ENCODE data around the gene LRRC34.

LRRC34 gene

DNA sequence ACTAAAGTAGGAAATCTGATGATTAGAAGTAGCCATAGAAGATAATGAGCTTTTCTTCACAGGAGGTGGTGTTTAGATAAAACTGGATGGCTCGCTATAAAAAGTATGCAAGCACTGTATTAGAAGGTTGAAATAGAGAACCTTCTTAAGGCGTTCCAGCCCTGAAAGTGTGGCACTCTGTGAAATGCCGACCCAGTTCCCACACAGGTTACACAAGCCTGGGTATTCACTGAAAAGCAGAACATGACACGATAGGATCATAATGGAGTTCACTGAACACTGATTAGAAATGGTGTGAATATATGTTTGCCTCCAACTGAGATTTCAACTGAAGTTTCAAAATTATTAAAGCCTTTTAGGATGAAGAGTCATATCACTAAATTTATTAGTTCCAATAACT lies 15.0 kb upstream of the LRRC34 start:
- H3K27ac ChIP-seq: no peak overlapping the region
- TF ChIP-seq, protein P1, sequence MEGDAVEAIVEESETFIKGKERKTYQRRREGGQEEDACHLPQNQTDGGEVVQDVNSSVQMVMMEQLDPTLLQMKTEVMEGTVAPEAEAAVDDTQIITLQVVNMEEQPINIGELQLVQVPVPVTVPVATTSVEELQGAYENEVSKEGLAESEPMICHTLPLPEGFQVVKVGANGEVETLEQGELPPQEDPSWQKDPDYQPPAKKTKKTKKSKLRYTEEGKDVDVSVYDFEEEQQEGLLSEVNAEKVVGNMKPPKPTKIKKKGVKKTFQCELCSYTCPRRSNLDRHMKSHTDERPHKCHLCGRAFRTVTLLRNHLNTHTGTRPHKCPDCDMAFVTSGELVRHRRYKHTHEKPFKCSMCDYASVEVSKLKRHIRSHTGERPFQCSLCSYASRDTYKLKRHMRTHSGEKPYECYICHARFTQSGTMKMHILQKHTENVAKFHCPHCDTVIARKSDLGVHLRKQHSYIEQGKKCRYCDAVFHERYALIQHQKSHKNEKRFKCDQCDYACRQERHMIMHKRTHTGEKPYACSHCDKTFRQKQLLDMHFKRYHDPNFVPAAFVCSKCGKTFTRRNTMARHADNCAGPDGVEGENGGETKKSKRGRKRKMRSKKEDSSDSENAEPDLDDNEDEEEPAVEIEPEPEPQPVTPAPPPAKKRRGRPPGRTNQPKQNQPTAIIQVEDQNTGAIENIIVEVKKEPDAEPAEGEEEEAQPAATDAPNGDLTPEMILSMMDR (conservative IDR thresholded peaks at IDR 0.05): no peak

DNA sequence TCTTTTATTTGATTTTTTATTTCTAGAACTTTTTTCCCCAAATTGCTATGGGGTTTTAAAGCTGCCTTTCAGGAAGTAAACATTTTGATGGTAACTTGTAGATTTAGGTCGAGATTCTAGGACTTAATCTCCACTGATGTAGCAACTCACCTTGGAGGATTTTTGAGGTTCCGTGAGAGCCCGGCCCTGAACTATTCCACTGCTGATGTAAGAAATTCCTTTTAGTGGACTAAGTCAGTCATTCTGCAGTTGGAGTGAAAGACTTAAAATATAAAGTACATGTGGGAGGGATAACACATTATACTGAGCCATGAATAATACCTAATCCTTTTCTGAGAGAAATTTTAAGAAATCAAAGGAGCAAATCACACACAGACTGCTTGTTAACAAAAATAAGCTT lies 12.6 kb upstream of the LRRC34 start:
- H3K27ac ChIP-seq: no peak overlapping the region
- TF ChIP-seq, protein P1 (conservative IDR thresholded peaks at IDR 0.05): no peak

DNA sequence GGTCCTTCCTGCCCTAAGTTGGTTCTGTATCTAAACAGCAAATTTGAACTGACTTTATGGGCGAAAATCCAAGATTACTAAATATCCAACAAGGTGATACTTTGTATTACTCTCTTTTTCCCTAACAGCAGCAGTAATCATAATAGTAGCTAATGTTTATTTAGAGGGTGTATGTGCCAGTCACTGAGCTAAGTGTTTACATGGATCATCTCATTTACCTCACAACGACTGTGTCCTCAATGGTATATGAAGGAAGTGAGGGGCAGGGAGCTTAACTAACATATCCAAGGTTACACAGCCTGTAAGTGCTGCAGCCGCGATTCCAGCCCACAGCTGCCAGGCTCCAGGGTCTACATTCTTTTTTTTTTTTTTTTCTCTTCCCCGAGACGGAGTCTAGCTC lies 10.3 kb upstream of the LRRC34 start:
- TF ChIP-seq, protein P1 (conservative IDR thresholded peaks at IDR 0.05): no peak
- H3K27ac ChIP-seq: no peak overlapping the region

DNA sequence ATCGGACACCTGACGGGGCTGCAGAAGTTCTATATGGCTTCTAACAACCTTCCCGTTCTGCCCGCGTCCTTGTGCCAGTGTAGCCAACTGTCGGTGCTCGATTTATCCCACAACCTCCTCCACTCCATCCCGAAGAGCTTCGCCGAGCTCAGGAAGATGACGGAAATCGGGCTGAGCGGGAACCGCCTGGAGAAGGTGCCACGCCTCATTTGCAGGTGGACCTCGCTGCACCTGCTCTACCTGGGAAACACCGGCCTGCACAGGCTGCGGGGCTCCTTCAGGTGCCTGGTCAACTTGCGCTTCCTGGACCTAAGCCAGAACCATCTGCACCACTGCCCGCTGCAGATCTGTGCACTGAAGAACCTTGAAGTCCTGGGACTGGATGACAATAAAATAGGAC lies 9.8 kb upstream of the LRRC34 start:
- H3K27ac ChIP-seq: no peak overlapping the region
- TF ChIP-seq, protein P1 (conservative IDR thresholded peaks at IDR 0.05): no peak

DNA sequence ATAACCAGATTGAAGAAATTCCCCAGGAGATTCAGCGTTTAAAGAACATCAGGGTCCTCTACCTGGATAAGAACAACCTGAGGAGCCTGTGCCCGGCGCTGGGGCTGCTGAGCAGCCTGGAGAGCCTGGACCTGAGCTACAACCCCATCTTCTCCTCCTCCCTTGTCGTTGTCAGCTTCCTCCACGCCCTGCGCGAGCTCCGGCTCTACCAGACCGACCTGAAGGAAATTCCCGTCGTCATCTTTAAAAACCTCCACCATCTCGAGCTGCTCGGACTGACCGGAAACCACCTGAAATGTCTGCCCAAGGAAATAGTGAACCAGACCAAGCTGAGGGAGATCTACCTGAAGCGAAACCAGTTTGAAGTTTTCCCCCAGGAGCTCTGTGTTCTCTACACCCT lies 9.4 kb upstream of the LRRC34 start:
- no peak overlapping the region for H3K27ac ChIP-seq

DNA sequence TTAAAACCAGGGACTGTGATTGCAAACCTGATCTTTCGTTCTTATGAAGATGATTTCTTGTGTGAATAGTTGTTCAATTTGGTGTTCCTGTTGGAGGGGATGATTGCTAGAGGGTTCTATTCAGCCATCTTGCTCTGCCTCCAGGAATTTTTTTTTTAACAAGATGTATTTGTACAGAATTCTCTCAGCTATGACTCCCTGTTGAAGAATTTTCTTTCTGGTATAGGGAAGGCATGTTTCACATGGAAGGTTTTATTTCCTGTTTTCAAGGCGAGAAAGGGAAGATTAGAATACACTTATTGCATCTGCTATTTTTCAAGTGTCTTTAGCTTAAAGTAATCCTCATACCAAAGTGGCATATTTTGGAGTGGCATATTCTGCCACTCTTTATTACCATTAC lies 5.6 kb upstream of the LRRC34 start:
- TF ChIP-seq, protein P1 (conservative IDR thresholded peaks at IDR 0.05): no peak
- no peak overlapping the region for H3K27ac ChIP-seq

More for the DNA sequence above, 9.4 kb upstream of the LRRC34 start:
- TF ChIP-seq, protein P1 (conservative IDR thresholded peaks at IDR 0.05): no peak

DNA sequence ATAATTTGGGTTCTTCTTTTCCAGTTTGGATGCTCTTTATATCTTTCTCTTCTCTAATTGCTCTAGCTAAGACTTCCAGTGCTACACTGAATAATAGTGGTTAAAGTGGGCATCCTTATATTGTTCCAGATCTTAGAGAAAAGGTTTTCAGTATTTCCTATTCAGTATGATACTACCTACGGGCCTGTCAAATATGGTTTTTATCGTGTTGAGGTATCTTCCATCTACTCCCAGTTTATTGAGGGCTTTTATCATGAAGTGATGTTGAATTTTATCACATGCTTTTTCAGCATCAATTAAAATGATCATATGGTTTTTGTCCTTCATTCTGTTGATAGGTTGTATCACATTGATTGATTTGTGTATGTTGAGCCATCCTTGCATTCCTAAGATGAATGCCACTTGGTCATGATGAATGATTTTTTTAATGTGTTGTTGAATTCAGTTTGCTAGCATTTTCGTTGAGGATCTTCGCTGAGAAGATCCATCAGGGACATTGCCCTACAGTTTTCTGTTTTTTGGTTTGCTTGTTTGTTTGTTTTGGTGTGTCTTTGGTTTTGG lies 3.0 kb upstream of the LRRC34 start:
- no peak overlapping the region for H3K27ac ChIP-seq
- TF ChIP-seq, protein P1 (conservative IDR thresholded peaks at IDR 0.05): no peak

Measured in VCaP (cell line).